Activated CD4-positive, alpha-beta T cell treated with anti-CD3 and anti-CD28 coated beads, Interleukin-10, Interleukin-2, amounts not matched to agents 100 ng/mL and 50 ng/mL, durations not matched to agents 16 hours and 8 hours (primary cell): Measurements from ENCODE around the gene AGPS.
A peak's percentile ranks its signal among the peaks of the same experiment; 100 is the strongest.
"Not testable (repeated sequence)": the region's sequence is repeated elsewhere in the genome, so short reads cannot be mapped to it uniquely, and the experiment has no call there.

Experiments
- DNase-seq: peaks from one replicate; pipeline ENCODE4 v3.0.0-alpha.2; 2020

The AGPS gene

GRCh38 chr2:177476897-177477296 is 84.3 kb downstream of the AGPS start:
- DNase-seq = no peak

- no peak for DNase-seq
Observed at GRCh38 chr2:177478029-177478428, 85.5 kb downstream of the AGPS start.

GRCh38 chr2:177478907-177479306 is 86.3 kb downstream of the AGPS start:
- DNase-seq = no peak

- no peak for DNase-seq
Observed at GRCh38 chr2:177482195-177482594, 89.6 kb downstream of the AGPS start.

GRCh38 chr2:177483531-177483930 is 91.0 kb downstream of the AGPS start:
- no peak for DNase-seq

GRCh38 chr2:177484180-177484795 is 91.7 kb downstream of the AGPS start:
- DNase-seq = no peak

- not testable (repeated sequence) for DNase-seq
Observed at GRCh38 chr2:177485657-177486056, 93.1 kb downstream of the AGPS start.

- peak; percentile 12 for DNase-seq
Observed at GRCh38 chr2:177489719-177490301, 97.2 kb downstream of the AGPS start.

GRCh38 chr2:177495945-177496344 is 103.4 kb downstream of the AGPS start:
- DNase-seq = no peak

- no peak for DNase-seq
Observed at GRCh38 chr2:177496921-177497320, 104.3 kb downstream of the AGPS start.

- DNase-seq = peak; percentile 34
Observed at GRCh38 chr2:177501186-177501585, 108.6 kb downstream of the AGPS start.

- no peak for DNase-seq
Observed at GRCh38 chr2:177506505-177506904, 113.9 kb downstream of the AGPS start.

- no peak for DNase-seq
Observed at GRCh38 chr2:177506998-177507397, 114.4 kb downstream of the AGPS start.

- no peak for DNase-seq
Observed at GRCh38 chr2:177516824-177517544, 124.4 kb downstream of the AGPS start.

- DNase-seq = no peak
Observed at GRCh38 chr2:177518754-177519153, 126.2 kb downstream of the AGPS start.

- no peak for DNase-seq
Observed at GRCh38 chr2:177519534-177520115, 127.1 kb downstream of the AGPS start.

GRCh38 chr2:177520324-177520723 is 127.8 kb downstream of the AGPS start:
- DNase-seq = no peak

GRCh38 chr2:177523781-177524180 is 131.2 kb downstream of the AGPS start:
- DNase-seq = no peak

GRCh38 chr2:177525351-177525924 is 132.9 kb downstream of the AGPS start:
- no peak for DNase-seq

GRCh38 chr2:177528351-177528933 is 135.9 kb downstream of the AGPS start:
- no peak for DNase-seq

GRCh38 chr2:177529166-177529565 is 136.6 kb downstream of the AGPS start:
- DNase-seq = no peak

- DNase-seq = no peak
Observed at GRCh38 chr2:177530561-177530960, 138.0 kb downstream of the AGPS start.

GRCh38 chr2:177531706-177532105 is 139.1 kb downstream of the AGPS start:
- DNase-seq = no peak
